Measurements from ENCODE around the gene MUL1. TPM values are rescaled to one million over a fixed set of nuclear protein-coding genes. Genes with fewer than 3 reads are reported as not detected.
A peak's percentile ranks its signal among the peaks of the same experiment; 100 is the strongest.

Gene MUL1
- 10 to 100 TPM; 28.5 to 85.5 (median 37.5) TPM for polyA plus RNA-seq (ENCODE audit: low read depth in 6 of 6)

GRCh38 chr1:20507564-20508410 lies at the start of gene MUL1:
TSS of gene MUL1 (minus strand) at chr1:20508151. CDS start at chr1:20508024, 127 bp downstream.
- H3K27ac Mint-ChIP-seq = peak within 1 kb of the TSS; percentile 91 to 98 (median 96)
- peaks cover 13 to 28% (median 25%) of the 10 kb centered on the region in 3 donors for H3K4me1 Mint-ChIP-seq
- peak; percentile 91 for DNase-seq
- H3K9me3 Mint-ChIP-seq = no peaks in the 10 kb centered on the region
- H3K4me3 Mint-ChIP-seq = peak within 1 kb of the TSS; percentile 81 to 96 (median 92)
- H3K27me3 Mint-ChIP-seq = peaks cover 0 to 11% (median 9%) of the 10 kb centered on the region in 3 donors
- peaks cover 0 to 7% of the 10 kb centered on the region in 2 donors for H3K36me3 Mint-ChIP-seq
- ATAC-seq (ENCODE audit: low read depth in 2 of 2) = peak; percentile 97

GRCh38 chr1:20555758-20556120 lies 47.8 kb upstream of the MUL1 start:
- peaks cover 20 to 30% (median 30%) of the 10 kb centered on the region in 3 donors for H3K27me3 Mint-ChIP-seq
- no peak overlapping the region for H3K27ac Mint-ChIP-seq
- no peaks in the 10 kb centered on the region for H3K36me3 Mint-ChIP-seq
- DNase-seq (no peak), ATAC-seq (ENCODE audit: low read depth in 2 of 2) (no peak)
- H3K4me1 Mint-ChIP-seq = peaks cover 0 to 9% (median 7%) of the 10 kb centered on the region in 3 donors
- H3K9me3 Mint-ChIP-seq = peaks cover 0 to 4% (median 0%) of the 10 kb centered on the region in 7 donors
- H3K4me3 Mint-ChIP-seq = no peak overlapping the region

GRCh38 chr1:20555025-20555757 lies 47.2 kb upstream of the MUL1 start:
- Mint-ChIP-seq H3K4me1 (peaks cover 0 to 9% (median 7%) of the 10 kb centered on the region in 3 donors), H3K36me3 (no peaks in the 10 kb centered on the region), H3K27ac (peak overlapping the region in 1 of 6 donors; percentile 61), H3K27me3 (peaks cover 15 to 25% (median 24%) of the 10 kb centered on the region in 3 donors), H3K9me3 (peaks cover 0 to 4% (median 0%) of the 10 kb centered on the region in 7 donors), H3K4me3 (no peak overlapping the region)
- ATAC-seq (ENCODE audit: low read depth in 2 of 2) (no peak), DNase-seq (no peak)

DNA sequence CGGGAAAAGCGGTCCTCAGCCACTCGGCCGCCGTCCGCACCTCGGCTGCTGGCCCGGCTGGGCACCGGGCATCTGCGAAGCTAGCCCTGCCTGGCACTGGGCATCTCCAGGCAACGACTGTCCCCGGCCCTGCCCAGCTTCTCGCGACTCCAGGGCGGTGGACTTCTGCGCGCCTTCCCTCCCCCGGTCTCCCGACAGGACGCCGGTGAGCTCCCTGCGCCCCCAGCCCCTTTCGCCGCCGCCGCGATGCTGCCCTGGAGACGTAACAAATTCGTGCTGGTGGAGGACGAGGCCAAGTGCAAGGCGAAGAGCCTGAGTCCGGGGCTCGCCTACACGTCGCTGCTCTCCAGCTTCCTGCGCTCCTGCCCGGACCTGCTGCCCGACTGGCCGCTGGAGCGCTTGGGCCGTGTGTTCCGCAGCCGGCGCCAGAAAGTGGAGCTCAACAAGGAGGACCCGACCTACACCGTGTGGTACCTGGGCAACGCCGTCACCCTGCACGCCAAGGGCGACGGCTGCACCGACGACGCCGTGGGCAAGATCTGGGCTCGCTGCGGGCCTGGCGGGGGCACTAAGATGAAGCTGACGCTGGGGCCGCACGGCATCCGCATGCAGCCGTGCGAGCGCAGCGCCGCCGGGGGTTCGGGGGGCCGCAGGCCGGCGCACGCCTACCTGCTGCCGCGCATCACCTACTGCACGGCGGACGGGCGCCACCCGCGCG lies 44.9 kb upstream of the MUL1 start:
- peaks cover 27 to 30% (median 30%) of the 10 kb centered on the region in 3 donors for H3K27me3 Mint-ChIP-seq
- no peak overlapping the region for H3K27ac Mint-ChIP-seq
- H3K36me3 Mint-ChIP-seq = no peaks in the 10 kb centered on the region
- no peak overlapping the region for H3K4me3 Mint-ChIP-seq
- ATAC-seq (ENCODE audit: low read depth in 2 of 2) = no peak
- H3K9me3 Mint-ChIP-seq = peaks cover 0 to 4% (median 0%) of the 10 kb centered on the region in 7 donors
- H3K4me1 Mint-ChIP-seq = peaks cover 0 to 9% (median 7%) of the 10 kb centered on the region in 3 donors
- no peak for DNase-seq

DNA sequence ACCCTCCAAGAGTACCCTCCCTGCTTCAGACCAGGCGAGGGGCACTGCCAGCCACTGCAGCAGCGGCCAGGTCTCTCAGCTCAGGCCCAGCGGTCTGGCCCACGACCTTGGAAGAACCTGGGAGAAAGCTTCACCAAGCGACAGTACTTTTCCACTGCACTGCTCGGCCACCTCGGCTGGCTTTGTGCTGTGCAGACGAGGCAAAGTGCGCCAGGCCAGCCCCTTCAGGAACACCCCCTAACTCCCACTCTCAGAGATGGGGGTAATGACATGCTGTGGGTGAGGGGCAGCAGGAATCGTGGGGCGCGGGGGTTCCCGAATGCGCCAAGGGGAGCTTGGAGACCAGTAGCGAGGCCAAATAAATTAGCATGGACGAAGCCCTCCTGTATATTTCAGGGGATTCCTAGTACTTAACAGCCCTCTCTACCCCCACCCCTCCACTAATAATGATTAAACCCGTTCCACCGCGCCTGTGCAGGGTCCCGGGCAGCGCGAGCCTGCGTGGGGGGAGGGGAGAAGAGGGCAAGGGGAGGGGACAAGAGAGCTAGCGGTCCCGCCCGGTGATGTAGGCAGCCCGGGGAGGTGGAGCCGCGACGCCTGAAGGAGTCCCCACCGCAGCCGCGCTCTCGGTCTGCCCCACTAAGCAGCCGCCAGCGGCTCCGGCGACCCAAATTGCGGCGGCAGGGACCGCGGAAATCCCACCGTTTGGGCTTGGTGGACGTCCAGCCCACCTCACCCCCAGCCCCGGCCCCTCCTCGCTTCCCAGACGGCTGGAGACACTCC lies 44.2 kb upstream of the MUL1 start, which contains the start of gene FAM43B:
FAM43B (plus strand) TSS at position 629 of the 783 bp plus-strand sequence. CDS start 401 bp downstream, outside the sequence.
- H3K36me3 Mint-ChIP-seq = no peaks in the 10 kb centered on the region
- peak within 1 kb of the TSS in 1 of 8 donors; percentile 40 for H3K4me3 Mint-ChIP-seq
- no peak for DNase-seq
- H3K4me1 Mint-ChIP-seq = peaks cover 0 to 9% (median 7%) of the 10 kb centered on the region in 3 donors
- ATAC-seq (ENCODE audit: low read depth in 2 of 2) = no peak
- H3K27me3 Mint-ChIP-seq = peaks cover 32 to 36% (median 32%) of the 10 kb centered on the region in 3 donors
- peaks cover 0 to 4% (median 0%) of the 10 kb centered on the region in 7 donors for H3K9me3 Mint-ChIP-seq
- H3K27ac Mint-ChIP-seq = no peak within 1 kb of the TSS

DNA sequence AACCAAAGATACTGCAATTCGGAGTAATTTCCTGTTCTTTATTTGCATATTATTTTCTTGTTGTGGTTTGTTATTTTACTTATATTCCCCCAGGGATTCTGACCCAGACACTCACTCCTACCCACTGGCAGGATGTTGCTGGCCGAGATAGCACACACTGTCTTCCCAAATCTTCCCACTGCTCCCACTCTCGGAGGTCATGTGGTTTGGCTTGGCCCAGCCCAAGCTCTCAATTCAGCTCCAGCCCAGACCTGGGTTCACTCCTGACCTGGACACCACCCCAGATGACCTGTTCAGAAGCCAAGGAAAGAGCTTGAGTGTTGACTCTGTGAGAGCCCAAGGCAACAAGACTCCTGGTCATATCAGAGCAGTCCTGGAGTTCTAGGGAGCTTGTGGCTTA lies 43.2 kb upstream of the MUL1 start:
- H3K4me3 Mint-ChIP-seq = no peak overlapping the region
- no peak for ATAC-seq (ENCODE audit: low read depth in 2 of 2)
- peaks cover 0 to 9% (median 7%) of the 10 kb centered on the region in 3 donors for H3K4me1 Mint-ChIP-seq
- H3K9me3 Mint-ChIP-seq = peaks cover 0 to 8% (median 1%) of the 10 kb centered on the region in 7 donors
- H3K36me3 Mint-ChIP-seq = no peaks in the 10 kb centered on the region
- H3K27ac Mint-ChIP-seq = no peak overlapping the region
- no peak for DNase-seq
- peaks cover 38 to 43% (median 39%) of the 10 kb centered on the region in 3 donors for H3K27me3 Mint-ChIP-seq

GRCh38 chr1:20546637-20547036 lies 38.7 kb upstream of the MUL1 start:
- DNase-seq (no peak), ATAC-seq (ENCODE audit: low read depth in 2 of 2) (no peak)
- Mint-ChIP-seq H3K4me1 (peaks cover 0 to 5% (median 0%) of the 10 kb centered on the region in 3 donors), H3K9me3 (peaks cover 0 to 8% (median 1%) of the 10 kb centered on the region in 7 donors), H3K27me3 (peaks cover 42 to 61% (median 57%) of the 10 kb centered on the region in 3 donors), H3K4me3 (no peak overlapping the region), H3K36me3 (no peaks in the 10 kb centered on the region), H3K27ac (no peak overlapping the region)

DNA sequence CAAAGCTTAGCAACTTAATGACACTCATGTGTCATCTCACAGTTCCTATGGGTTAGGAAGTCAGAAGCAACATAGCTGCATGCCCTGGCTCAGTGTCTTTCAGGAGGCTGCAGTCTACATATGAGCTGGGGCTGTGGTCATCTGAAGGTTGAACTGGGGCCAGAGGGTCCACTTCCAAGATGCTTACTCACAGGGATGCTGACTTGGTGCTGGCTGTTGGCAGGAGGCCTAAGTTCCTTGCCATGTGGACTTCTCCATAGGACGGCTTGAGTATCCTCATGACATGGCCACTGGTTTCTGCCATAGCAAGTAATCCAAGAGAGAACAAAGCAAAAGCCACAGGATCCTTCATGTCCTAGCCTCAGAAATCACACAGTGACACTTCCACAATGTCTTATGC lies 32.3 kb upstream of the MUL1 start:
- Mint-ChIP-seq H3K27ac (no peak overlapping the region), H3K27me3 (peaks cover 34 to 71% (median 50%) of the 10 kb centered on the region in 3 donors), H3K4me1 (no peaks in the 10 kb centered on the region), H3K4me3 (no peak overlapping the region), H3K36me3 (no peaks in the 10 kb centered on the region), H3K9me3 (no peaks in the 10 kb centered on the region)
- DNase-seq = no peak
- no peak for ATAC-seq (ENCODE audit: low read depth in 2 of 2)

- Mint-ChIP-seq H3K9me3 (no peaks in the 10 kb centered on the region), H3K27ac (no peak overlapping the region), H3K4me3 (no peak overlapping the region), H3K4me1 (no peaks in the 10 kb centered on the region), H3K27me3 (peaks cover 39 to 71% (median 63%) of the 10 kb centered on the region in 3 donors), H3K36me3 (no peaks in the 10 kb centered on the region)
- DNase-seq = no peak
- ATAC-seq (ENCODE audit: low read depth in 2 of 2) = no peak
These were observed 31.0 kb upstream of the MUL1 start for GRCh38 chr1:20538760-20539551.

DNA sequence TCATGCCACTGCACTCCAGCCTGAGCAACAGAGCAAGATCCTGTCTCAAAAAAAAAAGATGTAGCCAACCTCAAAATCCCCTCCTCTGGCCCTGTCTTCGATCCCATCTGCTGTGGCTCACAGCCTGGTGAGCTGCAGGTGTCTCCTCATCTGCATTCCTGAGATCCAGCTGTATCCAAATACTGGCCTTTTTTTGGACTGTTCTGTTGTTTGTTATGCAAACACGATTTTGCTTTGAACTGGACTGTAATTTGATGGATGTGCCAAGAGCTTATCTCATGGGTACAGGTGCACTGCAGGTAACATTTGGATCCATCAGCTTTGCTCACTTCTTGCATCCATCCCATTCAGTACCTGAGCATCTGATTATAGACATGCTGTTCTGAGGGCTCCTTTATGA lies 30.3 kb upstream of the MUL1 start:
- no peaks in the 10 kb centered on the region for H3K4me1 Mint-ChIP-seq
- peaks cover 47 to 73% (median 70%) of the 10 kb centered on the region in 3 donors for H3K27me3 Mint-ChIP-seq
- H3K9me3 Mint-ChIP-seq = no peaks in the 10 kb centered on the region
- no peak overlapping the region for H3K4me3 Mint-ChIP-seq
- DNase-seq (no peak), ATAC-seq (ENCODE audit: low read depth in 2 of 2) (no peak)
- no peaks in the 10 kb centered on the region for H3K36me3 Mint-ChIP-seq
- H3K27ac Mint-ChIP-seq = no peak overlapping the region

DNA sequence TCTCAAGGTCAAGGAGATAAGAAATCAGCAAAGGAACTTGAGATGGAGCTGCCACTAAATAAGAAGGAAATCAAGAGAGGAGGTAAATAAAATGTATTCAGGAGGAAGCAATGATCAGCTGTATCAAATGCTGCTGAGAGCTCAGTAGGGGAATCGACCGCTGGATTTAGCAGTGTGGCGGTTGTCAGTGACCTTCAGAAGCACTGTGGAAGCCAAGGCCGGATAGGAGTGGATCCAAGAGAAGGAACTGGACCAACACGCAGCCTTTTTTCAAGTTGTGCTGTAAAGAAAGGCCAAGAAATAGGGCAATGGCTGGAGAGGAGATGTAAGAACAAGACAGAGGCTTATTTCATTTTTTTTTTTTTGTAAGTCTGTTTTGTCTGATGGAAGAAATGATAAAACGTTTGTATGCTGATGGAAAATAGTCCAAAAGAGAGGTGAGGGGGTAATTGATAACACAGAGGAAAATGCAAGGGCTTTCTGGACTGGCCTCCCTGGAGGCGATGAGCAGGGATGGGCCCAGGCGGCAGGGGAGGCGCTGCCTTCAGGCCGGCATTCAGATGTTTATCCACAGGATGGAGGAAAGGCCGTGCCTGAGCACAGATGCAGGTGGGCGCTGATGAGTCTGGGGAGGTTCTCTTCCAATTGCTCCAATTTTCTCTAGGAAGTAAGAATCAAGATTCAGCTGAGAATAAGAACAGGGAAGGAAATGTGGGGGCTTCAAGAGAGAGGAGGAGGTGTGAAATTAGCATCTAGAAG lies 26.9 kb upstream of the MUL1 start:
- Mint-ChIP-seq H3K27me3 (peaks cover 48 to 79% (median 78%) of the 10 kb centered on the region in 3 donors), H3K36me3 (no peaks in the 10 kb centered on the region), H3K9me3 (peaks cover 0 to 2% (median 0%) of the 10 kb centered on the region in 7 donors), H3K27ac (peak overlapping the region in 1 of 6 donors; percentile 1), H3K4me3 (no peak overlapping the region), H3K4me1 (no peaks in the 10 kb centered on the region)
- DNase-seq (no peak), ATAC-seq (ENCODE audit: low read depth in 2 of 2) (no peak)
